Right cardiac atrium (tissue), 5 donors: ENCODE measurements around the gene PES1. TPM values are rescaled to one million over a fixed set of nuclear protein-coding genes. Genes with fewer than 3 reads are reported as not detected.
A peak's percentile ranks its signal among the peaks of the same experiment; 100 is the strongest.
"Not testable (repeated sequence)": the region's sequence is repeated elsewhere in the genome, so short reads cannot be mapped to it uniquely, and the experiment has no call there.

Experiments used
- ATAC-seq, 2 donors: fragments of 200-7000 bp; cut with Tn5 transposase; one replicate each; pipeline versions ENCODE4 v1.8.0 to v1.9.1; 2020; ENCODE audit warnings: moderate library complexity in 2 of 2, mild to moderate bottlenecking in 1 of 2
- DNase-seq, 3 donors: peaks; one replicate each; pipeline ENCODE4 v3.0.0-alpha.2; 2020
- H3K27ac ChIP-seq: one replicate; pipeline ENCODE4 v1.5.1; 2013; ENCODE audit warnings: mild to moderate bottlenecking, low read length, control low read depth, moderate library complexity
- H3K27me3 ChIP-seq: one replicate; pipeline ENCODE4 v1.6.1; 2013; ENCODE audit not compliant: control insufficient read depth, insufficient read depth
- H3K4me1 ChIP-seq: one replicate; pipeline ENCODE4 v1.6.1; 2013; ENCODE audit warnings: low read length; ENCODE audit not compliant: control insufficient read depth, insufficient read depth
- H3K4me3 ChIP-seq: one replicate; pipeline ENCODE4 v1.5.1; 2013; ENCODE audit warnings: low read length, control low read depth
- H3K9me3 ChIP-seq: one replicate; pipeline ENCODE4 v1.6.1; 2013; ENCODE audit warnings: low read length; ENCODE audit not compliant: control insufficient read depth
- WGBS: extraction: QIAGEN DNeasy Blood & Tissue Kit; methylation state at CpG from one replicate; pipeline ENCODE4 v1.1.7; 2013; 5-methylcytosine and 5-hydroxymethylcytosine counted together
- intact Hi-C, 4 donors: fragments of 100-400 bp; cut with DNase I; formaldehyde crosslinking; loops; one replicate each; pipeline versions ENCODE4 v1.11.0 to v1.14.0; 2022 to 2023
- polyA plus RNA-seq: library from polyadenylated mRNA; stranded (reverse); fragments of 200-250 nt; gene quantifications from one replicate; pipeline ENCODE4 v1.2.3, GENCODE V29; 2013
- total RNA-seq, 4 donors: library from RNA; stranded (reverse); fragmentation: NEBNext Ultra II Directional; extraction: Animal tissue kit (Norgen Biotek cat#: 25700); gene quantifications; one replicate each; pipeline ENCODE4 v1.2.1, GENCODE V29; 2021
- donor health status: healthy with polysubstance abuse.
- donor health status: DM: no; HTN: yes; CAD: no.
- donor health status: DM: no; HTN: no; CAD: no.
- donor health status: DM: no; HTN: yes; CAD: no; lungs with severe emphysema.
- donor health status: DM: yes; HTN: yes; CAD: no.

The PES1 gene
- total and polyA plus RNA-seq, 5 donors = 20.1 to 31.9 (median 23.7) TPM

- Histone ChIP-seq H3K27ac (no peak overlapping the region), H3K4me3 (no peak overlapping the region), H3K27me3 (no peaks in the 10 kb centered on the region), H3K9me3 (no peaks in the 10 kb centered on the region), H3K4me1 (peaks cover 5% of the 10 kb centered on the region)
- 49% methylated on average over 4 of the region's 4 CpGs for WGBS
- peak; percentile 73 to 93 for ATAC-seq
- intact Hi-C loops = no loop called here
- peak; percentile 60 to 67 (median 64) for DNase-seq
Observed at GRCh38 chr22:30628491-30628890, 36.8 kb upstream of the PES1 start.

GRCh38 chr22:30627471-30627870 lies 35.8 kb upstream of the PES1 start:
- Histone ChIP-seq H3K4me1 (peaks cover 5% of the 10 kb centered on the region), H3K27ac (no peak overlapping the region), H3K9me3 (no peaks in the 10 kb centered on the region), H3K27me3 (no peaks in the 10 kb centered on the region), H3K4me3 (no peak overlapping the region)
- intact Hi-C loops = no loop called here
- ATAC-seq = no peak
- no peak for DNase-seq
- 79% methylated on average over 5 of the region's 5 CpGs for WGBS

- intact Hi-C loops = no loop called here
- Histone ChIP-seq H3K27ac (no peak overlapping the region), H3K4me3 (no peak overlapping the region), H3K4me1 (peaks cover 5% of the 10 kb centered on the region), H3K9me3 (no peaks in the 10 kb centered on the region), H3K27me3 (no peaks in the 10 kb centered on the region)
- ATAC-seq (no peak), DNase-seq (no peak)
- 90% methylated on average over 5 of the region's 5 CpGs for whole genome bisulfite sequencing
Observed at GRCh38 chr22:30626413-30626812, 34.7 kb upstream of the PES1 start.

GRCh38 chr22:30619909-30620308 lies 28.2 kb upstream of the PES1 start:
- ATAC-seq, H3K4me1 ChIP-seq, H3K4me3 ChIP-seq, DNase-seq, H3K9me3 ChIP-seq, H3K27ac ChIP-seq, intact Hi-C loops, H3K27me3 ChIP-seq: not testable (repeated sequence)
- WGBS = 94% methylated on average over 6 of the region's 6 CpGs

- Histone ChIP-seq H3K9me3 (no peaks in the 10 kb centered on the region), H3K27me3 (no peaks in the 10 kb centered on the region), H3K4me3 (no peak overlapping the region), H3K27ac (no peak overlapping the region), H3K4me1 (no peaks in the 10 kb centered on the region)
- no peak for DNase-seq
- intact Hi-C loops = no loop called here
- 90% methylated on average over 6 of the region's 6 CpGs for WGBS
- ATAC-seq = no peak
Observed at GRCh38 chr22:30617819-30618218, 26.1 kb upstream of the PES1 start.

- 79% methylated on average over 7 of the region's 7 CpGs for WGBS
- ATAC-seq (no peak), DNase-seq (no peak)
Observed at GRCh38 chr22:30615543-30615954, 23.8 kb upstream of the PES1 start.

GRCh38 chr22:30614879-30615278 lies 23.2 kb upstream of the PES1 start:
- H3K9me3 ChIP-seq = no peaks in the 10 kb centered on the region
- intact Hi-C loops = no loop called here
- DNase-seq (no peak), ATAC-seq (no peak)
- no peak overlapping the region for H3K27ac ChIP-seq
- H3K4me3 ChIP-seq = no peak overlapping the region
- H3K4me1 ChIP-seq = no peaks in the 10 kb centered on the region
- H3K27me3 ChIP-seq = no peaks in the 10 kb centered on the region

More at GRCh38 chr22:30615543-30615954, 23.8 kb upstream of the PES1 start:
- H3K27me3 ChIP-seq = no peaks in the 10 kb centered on the region
- intact Hi-C loops = no loop called here
- H3K4me1 ChIP-seq = no peaks in the 10 kb centered on the region
- H3K4me3 ChIP-seq = no peak overlapping the region
- H3K9me3 ChIP-seq = no peaks in the 10 kb centered on the region
- H3K27ac ChIP-seq = no peak overlapping the region

GRCh38 chr22:30614268-30614667 lies 22.6 kb upstream of the PES1 start:
- no peaks in the 10 kb centered on the region for H3K9me3 ChIP-seq
- H3K4me1 ChIP-seq = no peaks in the 10 kb centered on the region
- H3K27ac ChIP-seq = no peak overlapping the region
- no peak overlapping the region for H3K4me3 ChIP-seq
- ATAC-seq = no peak
- no peak for DNase-seq
- intact Hi-C loops = no loop called here
- no peaks in the 10 kb centered on the region for H3K27me3 ChIP-seq
- WGBS = 98% methylated on average over 7 of the region's 7 CpGs

GRCh38 chr22:30612789-30613188 lies 21.1 kb upstream of the PES1 start:
- intact Hi-C loops = no loop called here
- 94% methylated on average over 8 of the region's 8 CpGs for WGBS
- DNase-seq = no peak
- H3K27me3 ChIP-seq = no peaks in the 10 kb centered on the region
- no peaks in the 10 kb centered on the region for H3K9me3 ChIP-seq
- no peak overlapping the region for H3K4me3 ChIP-seq
- no peak overlapping the region for H3K27ac ChIP-seq
- ATAC-seq = no peak
- H3K4me1 ChIP-seq = no peaks in the 10 kb centered on the region

- no peaks in the 10 kb centered on the region for H3K9me3 ChIP-seq
- H3K27ac ChIP-seq = no peak overlapping the region
- DNase-seq = no peak
- intact Hi-C loops = no loop called here
- no peak overlapping the region for H3K4me3 ChIP-seq
- H3K4me1 ChIP-seq = no peaks in the 10 kb centered on the region
- no peaks in the 10 kb centered on the region for H3K27me3 ChIP-seq
- WGBS = 96% methylated on average over 3 of the region's 3 CpGs
- ATAC-seq = no peak
Observed at GRCh38 chr22:30611197-30611596, 19.5 kb upstream of the PES1 start.

GRCh38 chr22:30610299-30610698 lies 18.6 kb upstream of the PES1 start:
- peak; percentile 44 to 73 (median 73) for DNase-seq
- Histone ChIP-seq H3K27ac (no peak overlapping the region), H3K4me3 (no peak overlapping the region), H3K9me3 (no peaks in the 10 kb centered on the region), H3K4me1 (no peaks in the 10 kb centered on the region), H3K27me3 (no peaks in the 10 kb centered on the region)
- 69% methylated on average over 7 of the region's 7 CpGs for WGBS
- intact Hi-C loops = no loop called here
- no peak for ATAC-seq
